ENCODE measurements around the gene ZNF396. TPM values are rescaled to one million over a fixed set of nuclear protein-coding genes. Genes with fewer than 3 reads are reported as not detected.

Gene ZNF396
- total RNA-seq (2021) (1.0 to 1.9 TPM (median 1.5 TPM) in 3 replicates), Bru-seq, nascent RNA (percentile 50 among the genes with signal in this experiment)
- long read RNA-seq, experiment 1, partial matches to known transcripts = 1 of 4 reads
- long read RNA-seq, experiment 1, other reads (novel, unspliced or antisense) = 2 of 4 reads
- long read RNA-seq, experiment 2, partial matches to known transcripts = 0 of 2 reads
- long read RNA-seq, experiment 2, other reads (novel, unspliced or antisense) = 1 of 2 reads
- long read RNA-seq, experiment 3 = 0 reads

- ChIA-PET POLR2A (no interaction called here), CTCF (interaction anchor here (0.8 to 1.1 kb wide), 2 partner anchors 9 to 22 kb away, joined by 3 to 9 read pairs; no protein-coding TSS in a partner anchor)
- DNase-seq (ENCODE audit: low spot score) (peak; percentile 90), ATAC-seq (peak; percentile 82)
- Mint-ChIP-seq H3K9me3 (peaks cover 9% of the 10 kb centered on the region), H3K36me3 (no peaks in the 10 kb centered on the region), H3K4me1 (peaks cover 9% of the 10 kb centered on the region), H3K4me3 (peak within 1 kb of the TSS; percentile 79), H3K27me3 (ENCODE audit: low read depth) (peaks cover 25% of the 10 kb centered on the region), H3K27ac (no peak within 1 kb of the TSS)
- no peak for TF ChIP-seq EMX1 (CRISPR knock-in tag; IDR thresholded peaks at IDR 0.05)
- no peak for TF ChIP-seq ZBTB43 (CRISPR knock-in tag; IDR thresholded peaks at IDR 0.05)
- TF ChIP-seq E2F4 (CRISPR knock-in tag; IDR thresholded peaks at IDR 0.05; ENCODE audit: borderline replicate concordance, low read depth) = no peak
- TF ChIP-seq ZNF263 (CRISPR knock-in tag; IDR thresholded peaks at IDR 0.05; ENCODE audit: low read depth) = no peak
- no peak for TF ChIP-seq PRRX2 (CRISPR knock-in tag; IDR thresholded peaks at IDR 0.05)
- TF ChIP-seq MLX (CRISPR knock-in tag; IDR thresholded peaks at IDR 0.05) = no peak
- no peak for TF ChIP-seq SMAD3 (CRISPR knock-in tag; IDR thresholded peaks at IDR 0.05; ENCODE audit: borderline replicate concordance)
- no peak for TF ChIP-seq FOXP4 (CRISPR knock-in tag; IDR thresholded peaks at IDR 0.05)
- TF ChIP-seq CBFB (CRISPR knock-in tag; IDR thresholded peaks at IDR 0.05; ENCODE audit: low read depth) = no peak
- TF ChIP-seq ZNF423 (CRISPR knock-in tag; IDR thresholded peaks at IDR 0.05) = no peak
- peak; percentile 66; the same call in 1 of the 2 replicates for TF ChIP-seq RELA (CRISPR knock-in tag; IDR thresholded peaks at IDR 0.05; ENCODE audit: borderline replicate concordance)
- no peak for TF ChIP-seq ATF6 (CRISPR knock-in tag; IDR thresholded peaks at IDR 0.05)
- no peak for TF ChIP-seq PRDM15 (CRISPR knock-in tag; IDR thresholded peaks at IDR 0.05)
- no peak for TF ChIP-seq RORB (CRISPR knock-in tag; IDR thresholded peaks at IDR 0.05)
- TF ChIP-seq SOX15 (CRISPR knock-in tag; IDR thresholded peaks at IDR 0.05) = no peak
- TF ChIP-seq TEAD1 (CRISPR knock-in tag; IDR thresholded peaks at IDR 0.05) = peak; percentile 69
- no peak for TF ChIP-seq ATF2 (CRISPR knock-in tag; IDR thresholded peaks at IDR 0.05; ENCODE audit: borderline replicate concordance, low read depth)
- TF ChIP-seq USF1 (CRISPR knock-in tag; IDR thresholded peaks at IDR 0.05) = no peak
- TF ChIP-seq TEAD4 (CRISPR knock-in tag; IDR thresholded peaks at IDR 0.05) = no peak
- TF ChIP-seq HMGA2 (CRISPR knock-in tag; IDR thresholded peaks at IDR 0.05) = no peak
- 0 out of 2 replicates have a peak, but pooled peaks have one; percentile 24 for TF ChIP-seq KAT7 (CRISPR knock-in tag; IDR thresholded peaks at IDR 0.05; ENCODE audit: borderline replicate concordance)
- no peak for TF ChIP-seq ZNF396 (CRISPR knock-in tag; IDR thresholded peaks at IDR 0.05; ENCODE audit: borderline replicate concordance)
Observed at GRCh38 chr18:35376742-35377695, at the start of gene ZNF396. TSS of gene ZNF396 (minus strand) at chr18:35377337. CDS start at chr18:35374292, 3,045 bp downstream.
